ENCODE measurements around the gene SHTN1.

DNA sequence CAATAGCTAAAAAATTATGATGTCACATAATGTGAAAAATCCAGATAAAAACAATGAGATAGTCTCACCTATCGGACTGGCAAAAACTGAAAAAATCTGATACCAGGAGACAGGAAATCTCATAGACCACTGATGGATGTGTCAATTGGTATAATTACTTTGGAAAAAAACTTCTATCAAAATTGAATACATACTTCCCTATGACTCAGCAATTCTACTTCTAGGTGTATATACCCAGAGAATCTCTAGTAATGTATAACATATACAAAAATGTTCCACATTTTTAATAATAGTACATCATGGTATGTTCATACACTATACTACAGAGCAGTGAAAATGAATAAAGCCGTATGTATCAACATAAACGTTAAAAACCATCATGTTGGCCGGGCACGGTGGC lies 34.9 kb downstream of the SHTN1 start:
- TF ChIP-seq EZH2 (IDR thresholded peaks at IDR 0.05; ENCODE audit: borderline replicate concordance, control insufficient read depth, low read depth, low read length) (no peak), POLR2AphosphoS2 (IDR thresholded peaks at IDR 0.05; ENCODE audit: low read depth, low read length) (no peak), FOXM1 (IDR thresholded peaks at IDR 0.05; ENCODE audit: low read depth, low read length) (no peak), RBBP5 (conservative IDR thresholded peaks at IDR 0.05) (no peak), POLR2AphosphoS5 (IDR thresholded peaks at IDR 0.05; ENCODE audit: low read length) (no peak)

Data from GM12878 (cell line).